Effector memory CD4-positive, alpha-beta T cell (primary cell): Measurements from ENCODE around the gene HINT2.

ENCODE experiments used
- DNase-seq, 3 donors: peaks; one replicate each; pipeline ENCODE4 v3.0.0-alpha.2; 2020
- H3K27ac ChIP-seq: 2 replicates; pipeline ENCODE4 v1.7.0; 2013; ENCODE audit warnings: mild to moderate bottlenecking, low read length, moderate library complexity; ENCODE audit not compliant: insufficient read depth, poor library complexity, severe bottlenecking
- H3K27me3 ChIP-seq: replicated peaks from 2 replicates; pipeline ENCODE4 v1.7.0; 2013; ENCODE audit warnings: mild to moderate bottlenecking, low read length; ENCODE audit not compliant: insufficient read depth, control insufficient read depth, poor library complexity, severe bottlenecking
- H3K36me3 ChIP-seq: 2 replicates; pipeline ENCODE4 v1.7.0; 2013; ENCODE audit warnings: mild to moderate bottlenecking, low read length, moderate library complexity; ENCODE audit not compliant: control insufficient read depth, insufficient read depth
- H3K4me1 ChIP-seq: 2 replicates; pipeline ENCODE4 v1.7.0; 2013; ENCODE audit warnings: low read length, mild to moderate bottlenecking; ENCODE audit not compliant: control insufficient read depth, insufficient read depth, poor library complexity, severe bottlenecking
- H3K4me3 ChIP-seq: 2 replicates; pipeline ENCODE4 v1.7.0; 2013; ENCODE audit warnings: low read length, low read depth, mild to moderate bottlenecking; ENCODE audit not compliant: insufficient read depth, poor library complexity, severe bottlenecking
- H3K9me3 ChIP-seq: 2 replicates; pipeline ENCODE4 v1.7.0; 2013; ENCODE audit warnings: mild to moderate bottlenecking, low read length, moderate library complexity; ENCODE audit not compliant: control insufficient read depth

HINT2 gene

GRCh38 chr9:35813434-35814105 is 1.3 kb downstream of the HINT2 start:
- Histone ChIP-seq H3K9me3 (no peaks in the 10 kb centered on the region), H3K36me3 (peaks cover 5% of the 10 kb centered on the region), H3K4me1 (peaks cover 22% of the 10 kb centered on the region), H3K27ac (no peak overlapping the region), H3K27me3 (no peaks in the 10 kb centered on the region), H3K4me3 (no peak overlapping the region)
- DNase-seq, result no peak

GRCh38 chr9:35812025-35812602 is 2.7 kb downstream of the HINT2 start, which contains the start of gene SPAG8:
Gene SPAG8, minus strand, starts transcription at chr9:35812262. Its CDS starts 115 bp downstream, at chr9:35812147.
- peak; percentile 97 to 98 (median 97) for DNase-seq
- Histone ChIP-seq H3K36me3 (peaks cover 8% of the 10 kb centered on the region), H3K27ac (peak within 1 kb of the TSS; percentile 67), H3K4me1 (peaks cover 22% of the 10 kb centered on the region), H3K27me3 (no peaks in the 10 kb centered on the region), H3K9me3 (no peaks in the 10 kb centered on the region), H3K4me3 (peak within 1 kb of the TSS; percentile 39)

- peak overlapping the region; percentile 39 for H3K4me3 ChIP-seq
- H3K27me3 ChIP-seq, result no peaks in the 10 kb centered on the region
- H3K27ac ChIP-seq, result peak overlapping the region; percentile 67
- H3K36me3 ChIP-seq, result peaks cover 8% of the 10 kb centered on the region
- DNase-seq, result no peak
- H3K4me1 ChIP-seq, result peaks cover 22% of the 10 kb centered on the region
- H3K9me3 ChIP-seq, result no peaks in the 10 kb centered on the region
Observed at GRCh38 chr9:35811381-35812024, 3.3 kb downstream of the HINT2 start.

GRCh38 chr9:35810122-35810521 is 4.7 kb downstream of the HINT2 start:
- no peaks in the 10 kb centered on the region for H3K27me3 ChIP-seq
- H3K4me1 ChIP-seq, result peaks cover 22% of the 10 kb centered on the region
- H3K36me3 ChIP-seq, result peaks cover 20% of the 10 kb centered on the region
- no peaks in the 10 kb centered on the region for H3K9me3 ChIP-seq
- H3K27ac ChIP-seq, result no peak overlapping the region
- no peak overlapping the region for H3K4me3 ChIP-seq
- DNase-seq, result no peak

GRCh38 chr9:35808433-35808832 is 6.4 kb downstream of the HINT2 start:
- no peaks in the 10 kb centered on the region for H3K27me3 ChIP-seq
- peaks cover 12% of the 10 kb centered on the region for H3K4me1 ChIP-seq
- no peak overlapping the region for H3K27ac ChIP-seq
- H3K36me3 ChIP-seq, result peaks cover 24% of the 10 kb centered on the region
- no peaks in the 10 kb centered on the region for H3K9me3 ChIP-seq
- no peak for DNase-seq
- H3K4me3 ChIP-seq, result no peak overlapping the region

GRCh38 chr9:35806101-35806500 is 8.7 kb downstream of the HINT2 start:
- H3K27me3 ChIP-seq, result no peaks in the 10 kb centered on the region
- no peaks in the 10 kb centered on the region for H3K4me1 ChIP-seq
- H3K36me3 ChIP-seq, result peaks cover 24% of the 10 kb centered on the region
- H3K27ac ChIP-seq, result no peak overlapping the region
- no peak for DNase-seq
- no peak overlapping the region for H3K4me3 ChIP-seq
- H3K9me3 ChIP-seq, result no peaks in the 10 kb centered on the region

- no peaks in the 10 kb centered on the region for H3K4me1 ChIP-seq
- H3K27me3 ChIP-seq, result no peaks in the 10 kb centered on the region
- H3K27ac ChIP-seq, result no peak overlapping the region
- H3K36me3 ChIP-seq, result peaks cover 16% of the 10 kb centered on the region
- DNase-seq, result no peak
- no peaks in the 10 kb centered on the region for H3K9me3 ChIP-seq
- H3K4me3 ChIP-seq, result no peak overlapping the region
Observed at GRCh38 chr9:35801328-35802128, 13.3 kb downstream of the HINT2 start.

- Histone ChIP-seq H3K27ac (no peak overlapping the region), H3K36me3 (peaks cover 8% of the 10 kb centered on the region), H3K27me3 (no peaks in the 10 kb centered on the region), H3K4me3 (no peak overlapping the region), H3K4me1 (no peaks in the 10 kb centered on the region), H3K9me3 (no peaks in the 10 kb centered on the region)
- DNase-seq, result no peak
Observed at GRCh38 chr9:35800530-35800929, 14.3 kb downstream of the HINT2 start.

- Histone ChIP-seq H3K27me3 (no peaks in the 10 kb centered on the region), H3K4me1 (no peaks in the 10 kb centered on the region), H3K27ac (no peak overlapping the region), H3K9me3 (no peaks in the 10 kb centered on the region), H3K4me3 (no peak overlapping the region), H3K36me3 (no peaks in the 10 kb centered on the region)
- DNase-seq, result no peak
Observed at GRCh38 chr9:35798658-35799374, 16.0 kb downstream of the HINT2 start.
